ENCODE measurements around the gene AFG1L. TPM values are rescaled to one million over a fixed set of nuclear protein-coding genes. Genes with fewer than 3 reads are reported as not detected.

AFG1L gene
- polyA plus RNA-seq, 1 of the 3 experiments (the other 2 are of a cell fraction) = 0.71 TPM

DNA sequence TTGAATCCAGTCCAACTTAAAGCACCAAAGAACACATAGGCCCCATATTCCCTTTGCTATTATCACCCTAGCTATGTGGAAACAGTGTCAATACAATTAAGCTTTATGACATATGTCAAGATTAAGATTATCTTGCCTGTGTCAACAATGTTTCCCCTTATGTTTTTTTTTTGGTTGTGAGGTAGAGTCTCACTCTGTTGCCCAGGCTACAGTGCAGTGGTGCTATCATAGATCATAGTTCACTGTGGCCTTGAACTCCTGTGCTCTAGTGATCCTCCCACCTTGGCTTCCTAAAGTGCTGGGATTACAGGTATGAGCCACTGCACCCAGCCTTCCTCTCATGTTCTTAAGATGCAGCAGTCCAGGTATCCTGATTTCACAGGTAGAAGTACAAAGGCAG, 17.8 kb downstream of the AFG1L start (continued):
- TF ChIP-seq TEAD4 (IDR thresholded peaks at IDR 0.05; ENCODE audit: borderline replicate concordance, insufficient read depth) = no peak
- TF ChIP-seq IRF3 (IDR thresholded peaks at IDR 0.05; ENCODE audit: low read depth, low read length) = no peak
- TF ChIP-seq YY1 (IDR thresholded peaks at IDR 0.05; ENCODE audit: low read depth) = no peak
- TF ChIP-seq NFIC (IDR thresholded peaks at IDR 0.05; ENCODE audit: borderline replicate concordance) = no peak
- no peak for TF ChIP-seq FOXM1 (IDR thresholded peaks at IDR 0.05; ENCODE audit: low read depth)
- no peak for TF ChIP-seq MXI1 (IDR thresholded peaks at IDR 0.05; ENCODE audit: low read depth, low read length)
- no peak for TF ChIP-seq USF2 (IDR thresholded peaks at IDR 0.05; ENCODE audit: borderline replicate concordance, low read depth, low read length)
- TF ChIP-seq, protein P1, sequence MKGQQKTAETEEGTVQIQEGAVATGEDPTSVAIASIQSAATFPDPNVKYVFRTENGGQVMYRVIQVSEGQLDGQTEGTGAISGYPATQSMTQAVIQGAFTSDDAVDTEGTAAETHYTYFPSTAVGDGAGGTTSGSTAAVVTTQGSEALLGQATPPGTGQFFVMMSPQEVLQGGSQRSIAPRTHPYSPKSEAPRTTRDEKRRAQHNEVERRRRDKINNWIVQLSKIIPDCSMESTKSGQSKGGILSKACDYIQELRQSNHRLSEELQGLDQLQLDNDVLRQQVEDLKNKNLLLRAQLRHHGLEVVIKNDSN (IDR thresholded peaks at IDR 0.05; ENCODE audit: borderline replicate concordance, low read depth) = no peak
- no peak for TF ChIP-seq JUND (IDR thresholded peaks at IDR 0.05)
- TF ChIP-seq RXRA (IDR thresholded peaks at IDR 0.05; ENCODE audit: borderline replicate concordance, low read depth) = no peak
- no peak for TF ChIP-seq EZH2phosphoT487 (IDR thresholded peaks at IDR 0.05; ENCODE audit: borderline replicate concordance, low read depth)
- TF ChIP-seq FOXJ3 (CRISPR knock-in tag; IDR thresholded peaks at IDR 0.05) = no peak

DNA sequence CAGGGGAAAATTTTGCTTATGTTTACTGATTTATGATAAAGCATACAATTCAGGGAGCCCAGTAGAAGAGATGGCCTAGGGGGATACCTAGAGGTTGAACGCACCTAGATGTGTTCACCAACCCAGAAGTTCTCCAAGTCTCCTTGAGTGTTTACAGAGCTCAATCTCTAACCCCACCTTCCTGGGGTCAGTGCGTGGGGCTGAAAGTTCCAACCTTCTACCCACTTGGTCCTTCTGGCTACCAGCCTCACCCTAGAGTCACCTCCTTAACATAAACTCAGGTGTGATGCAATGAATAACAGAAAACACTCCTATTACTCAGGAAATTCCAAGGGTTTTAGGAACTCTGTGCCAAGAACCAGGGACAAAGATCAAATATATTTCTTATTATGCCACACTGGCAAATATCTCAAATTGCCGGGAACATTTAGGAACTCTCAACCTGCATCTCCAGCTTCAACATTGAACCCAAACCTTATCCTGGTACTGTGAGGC, 26.4 kb downstream of the AFG1L start:
- Histone ChIP-seq H3K4me2 (no peak overlapping the region), H3K9ac (no peak overlapping the region), H3K27me3 (ENCODE audit: insufficient read depth) (no peaks in the 10 kb centered on the region), H3K9me2 (no peaks in the 10 kb centered on the region), H3K9me3 (no peaks in the 10 kb centered on the region), H3K27ac (ENCODE audit: low read depth in 2 of 2, low read length in 1 of 2) (no peak overlapping the region), H3K4me1 (ENCODE audit: control insufficient read depth in 1 of 2, insufficient read depth in 2 of 2, low read depth in 1 of 2, low read length in 1 of 2) (no peaks in the 10 kb centered on the region), H3K4me3 (ENCODE audit: low read depth in 2 of 2, low read length in 1 of 2) (no peak overlapping the region), H3F3A (replicated peaks; ENCODE audit: insufficient read depth) (no peaks in the 10 kb centered on the region), H2AFZ (ENCODE audit: low read depth) (no peak overlapping the region), H3K36me3 (replicated peaks in 1 of 2; ENCODE audit: control insufficient read depth in 1 of 2, insufficient read depth in 2 of 2, low read length in 1 of 2) (peaks cover 0 to 3% of the 10 kb centered on the region in 2 experiments), H3K79me2 (ENCODE audit: insufficient read depth) (no peaks in the 10 kb centered on the region), H4K20me1 (ENCODE audit: insufficient read depth) (no peaks in the 10 kb centered on the region)
- WGBS (ENCODE audit: low lambda C conversion rate) = 91% methylated on average over 3 of the region's 3 CpGs
- DNase-seq = no peak
- ChIA-PET POLR2A (no interaction called here), CTCF (interaction anchor here (1.4 kb wide), 1 partner anchor 14 kb away, joined by 4 read pairs; no protein-coding TSS in a partner anchor)
- TF ChIP-seq RCOR1 (IDR thresholded peaks at IDR 0.05; ENCODE audit: low read length) (no peak), RXRA (IDR thresholded peaks at IDR 0.05; ENCODE audit: borderline replicate concordance, low read depth) (no peak)

DNA sequence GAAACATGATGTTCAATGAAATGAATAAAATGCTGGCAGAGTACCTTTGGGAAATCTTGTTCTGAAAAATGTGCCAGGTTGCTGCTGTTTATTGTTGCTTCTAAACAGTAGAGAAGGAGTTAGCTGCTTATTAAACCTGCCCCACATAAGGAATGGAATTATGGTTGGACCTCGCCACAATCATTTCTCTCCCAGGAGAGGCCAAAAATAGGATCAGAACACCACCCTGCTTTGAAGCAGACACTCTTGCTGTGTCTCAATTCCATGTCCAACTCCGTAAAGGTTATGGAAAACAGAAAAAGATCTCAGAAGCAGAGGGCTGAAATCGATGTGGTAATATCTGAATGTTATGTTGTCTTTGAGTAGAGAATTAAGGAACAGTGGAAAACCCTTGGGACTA, 27.9 kb downstream of the AFG1L start:
- no peak for DNase-seq
- Histone ChIP-seq H3K9me2 (no peaks in the 10 kb centered on the region), H3K4me2 (no peak overlapping the region), H3K4me1 (ENCODE audit: control insufficient read depth in 1 of 2, insufficient read depth in 2 of 2, low read depth in 1 of 2, low read length in 1 of 2) (no peaks in the 10 kb centered on the region), H3K36me3 (replicated peaks in 1 of 2; ENCODE audit: control insufficient read depth in 1 of 2, insufficient read depth in 2 of 2, low read length in 1 of 2) (peaks cover 0 to 3% of the 10 kb centered on the region in 2 experiments), H3K9ac (no peak overlapping the region), H3K9me3 (no peaks in the 10 kb centered on the region), H3K79me2 (ENCODE audit: insufficient read depth) (no peaks in the 10 kb centered on the region), H3K27me3 (ENCODE audit: insufficient read depth) (no peaks in the 10 kb centered on the region), H3K4me3 (ENCODE audit: low read depth in 2 of 2, low read length in 1 of 2) (no peak overlapping the region), H3F3A (replicated peaks; ENCODE audit: insufficient read depth) (no peaks in the 10 kb centered on the region), H4K20me1 (ENCODE audit: insufficient read depth) (no peaks in the 10 kb centered on the region), H2AFZ (ENCODE audit: low read depth) (no peak overlapping the region), H3K27ac (ENCODE audit: low read depth in 2 of 2, low read length in 1 of 2) (no peak overlapping the region)
- TF ChIP-seq, protein P1 (IDR thresholded peaks at IDR 0.05; ENCODE audit: borderline replicate concordance, low read depth) = no peak
- TF ChIP-seq, protein P2, sequence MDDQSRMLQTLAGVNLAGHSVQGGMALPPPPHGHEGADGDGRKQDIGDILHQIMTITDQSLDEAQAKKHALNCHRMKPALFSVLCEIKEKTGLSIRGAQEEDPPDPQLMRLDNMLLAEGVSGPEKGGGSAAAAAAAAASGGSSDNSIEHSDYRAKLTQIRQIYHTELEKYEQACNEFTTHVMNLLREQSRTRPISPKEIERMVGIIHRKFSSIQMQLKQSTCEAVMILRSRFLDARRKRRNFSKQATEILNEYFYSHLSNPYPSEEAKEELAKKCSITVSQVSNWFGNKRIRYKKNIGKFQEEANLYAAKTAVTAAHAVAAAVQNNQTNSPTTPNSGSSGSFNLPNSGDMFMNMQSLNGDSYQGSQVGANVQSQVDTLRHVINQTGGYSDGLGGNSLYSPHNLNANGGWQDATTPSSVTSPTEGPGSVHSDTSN (IDR thresholded peaks at IDR 0.05) = no peak
- TF ChIP-seq YY1 (IDR thresholded peaks at IDR 0.05; ENCODE audit: low read depth) (no peak), ELF1 (IDR thresholded peaks at IDR 0.05) (no peak), EZH2phosphoT487 (IDR thresholded peaks at IDR 0.05; ENCODE audit: borderline replicate concordance, low read depth) (no peak), GATA2 (CRISPR knock-in tag; IDR thresholded peaks at IDR 0.05) (no peak)
- TF ChIP-seq, protein P3, sequence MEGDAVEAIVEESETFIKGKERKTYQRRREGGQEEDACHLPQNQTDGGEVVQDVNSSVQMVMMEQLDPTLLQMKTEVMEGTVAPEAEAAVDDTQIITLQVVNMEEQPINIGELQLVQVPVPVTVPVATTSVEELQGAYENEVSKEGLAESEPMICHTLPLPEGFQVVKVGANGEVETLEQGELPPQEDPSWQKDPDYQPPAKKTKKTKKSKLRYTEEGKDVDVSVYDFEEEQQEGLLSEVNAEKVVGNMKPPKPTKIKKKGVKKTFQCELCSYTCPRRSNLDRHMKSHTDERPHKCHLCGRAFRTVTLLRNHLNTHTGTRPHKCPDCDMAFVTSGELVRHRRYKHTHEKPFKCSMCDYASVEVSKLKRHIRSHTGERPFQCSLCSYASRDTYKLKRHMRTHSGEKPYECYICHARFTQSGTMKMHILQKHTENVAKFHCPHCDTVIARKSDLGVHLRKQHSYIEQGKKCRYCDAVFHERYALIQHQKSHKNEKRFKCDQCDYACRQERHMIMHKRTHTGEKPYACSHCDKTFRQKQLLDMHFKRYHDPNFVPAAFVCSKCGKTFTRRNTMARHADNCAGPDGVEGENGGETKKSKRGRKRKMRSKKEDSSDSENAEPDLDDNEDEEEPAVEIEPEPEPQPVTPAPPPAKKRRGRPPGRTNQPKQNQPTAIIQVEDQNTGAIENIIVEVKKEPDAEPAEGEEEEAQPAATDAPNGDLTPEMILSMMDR (IDR thresholded peaks at IDR 0.05) = no peak
- ChIA-PET CTCF (no interaction called here), POLR2A (no interaction called here)
- WGBS (ENCODE audit: low lambda C conversion rate) = 84% methylated on average over 3 of the region's 3 CpGs

Data from SK-N-SH (cell line).